ENCODE measurements around the gene IFIT3. TPM values are rescaled to one million over a fixed set of nuclear protein-coding genes. Genes with fewer than 3 reads are reported as not detected.
A peak's percentile ranks its signal among the peaks of the same experiment; 100 is the strongest.

Gene IFIT3
- total and polyA plus RNA-seq, 9 of the 15 experiments (the other 6 are each of a cell fraction or from before 2014, with no cell fraction given), result 0.23 to 2.2 (median 0.77) TPM

- ATAC-seq, result peak; percentile 59; the same call in 2 of the 3 replicates
- Histone ChIP-seq H4K20me1 (replicated peaks; ENCODE audit: control insufficient read depth, insufficient read depth, low read length) (no peaks in the 10 kb centered on the region), H3K4me3 (no peak overlapping the region), H3K4me2 (ENCODE audit: insufficient read depth, low read length) (no peak overlapping the region), H2AFZ (ENCODE audit: low read depth, low read length) (no peak overlapping the region), H3K27me3 (ENCODE audit: control insufficient read depth in 2 of 2, insufficient read depth in 2 of 2, low read length in 2 of 2) (no peaks in the 10 kb centered on the region), H3K36me3 (ENCODE audit: control insufficient read depth, insufficient read depth, low read length) (no peaks in the 10 kb centered on the region), H3K9me1 (ENCODE audit: control insufficient read depth, insufficient read depth, low read length) (no peaks in the 10 kb centered on the region), H3K9me3 (replicated peaks; ENCODE audit: control insufficient read depth, insufficient read depth, low read depth, low read length) (no peaks in the 10 kb centered on the region), H3K79me2 (ENCODE audit: control insufficient read depth, insufficient read depth, low read length) (no peaks in the 10 kb centered on the region), H3K9ac (ENCODE audit: insufficient read depth in 1 of 2, low read depth in 2 of 2, low read length in 2 of 2) (no peak overlapping the region), H3K27ac (ENCODE audit: extremely low read depth, low read depth, low read length) (no peak overlapping the region), H3K4me1 (replicated peaks in 1 of 2; ENCODE audit: control insufficient read depth in 2 of 2, insufficient read depth in 2 of 2, low read length in 2 of 2) (peaks cover 0 to 8% of the 10 kb centered on the region in 2 experiments; a peak in 3 of 5 replicates)
- no peak for FAIRE-seq
- in situ Hi-C loops (cut with MboI), result no loop called here
- no TSS peak for BruUV-seq (replicated peaks)
- DNase-seq (ENCODE audit: extremely low read depth in 1 of 4, low spot score in 3 of 4), result peak in 1 of 4 experiments; percentile 29
- 36% methylated on average over 1 of the region's 1 CpG for WGBS (ENCODE audit: insufficient coverage, low coverage, missing lambda C conversion rate)
- intact Hi-C loops (cut with micrococcal nuclease), result loop anchor here (1.0 kb wide), 1 partner anchor 96 kb away; no protein-coding TSS in a partner anchor
- ChIA-PET POLR2A (no interaction called here), CTCF (ENCODE audit: low intra/inter-chr PET ratio) (interaction anchor here (1.0 kb wide), 1 partner anchor 172 kb away, joined by 5 read pairs; no protein-coding TSS in a partner anchor)
- TF ChIP-seq ASH1L (IDR thresholded peaks at IDR 0.05; ENCODE audit: borderline replicate concordance, low read depth, partially characterized antibody) (no peak), CCNT2 (IDR thresholded peaks at IDR 0.05; ENCODE audit: borderline replicate concordance, extremely low read depth, insufficient read length, low read depth, low read length) (no peak), TFAM (CRISPR knock-in tag; conservative IDR thresholded peaks at IDR 0.05) (no peak), HDGF (IDR thresholded peaks at IDR 0.05) (no peak), ZBTB7A (IDR thresholded peaks at IDR 0.05; ENCODE audit: borderline replicate concordance, control insufficient read depth, low read depth, low read length) (no peak), ZFPM2 (CRISPR knock-in tag; IDR thresholded peaks at IDR 0.05) (no peak), ZNF347 (CRISPR knock-in tag; IDR thresholded peaks at IDR 0.05; ENCODE audit: low read depth) (no peak), ESRRB (CRISPR knock-in tag; IDR thresholded peaks at IDR 0.05; ENCODE audit: borderline replicate concordance) (no peak), EZH2 (IDR thresholded peaks at IDR 0.05; ENCODE audit: borderline replicate concordance, low read depth, low read length) (no peak), ZNF197 (CRISPR knock-in tag; IDR thresholded peaks at IDR 0.05; ENCODE audit: low read depth) (no peak), RAD21 (CRISPR knock-in tag; conservative IDR thresholded peaks at IDR 0.05 in 1 of 2, IDR thresholded peaks at IDR 0.05 in 1 of 2) (peak; percentile 68 to 82), FOXK1 (CRISPR knock-in tag; IDR thresholded peaks at IDR 0.05; ENCODE audit: borderline replicate concordance) (no peak), MCM2 (IDR thresholded peaks at IDR 0.05; ENCODE audit: low read depth) (no peak), ZC3H4 (CRISPR knock-in tag; IDR thresholded peaks at IDR 0.05; ENCODE audit: borderline replicate concordance) (no peak)
- TF ChIP-seq, protein P1, sequence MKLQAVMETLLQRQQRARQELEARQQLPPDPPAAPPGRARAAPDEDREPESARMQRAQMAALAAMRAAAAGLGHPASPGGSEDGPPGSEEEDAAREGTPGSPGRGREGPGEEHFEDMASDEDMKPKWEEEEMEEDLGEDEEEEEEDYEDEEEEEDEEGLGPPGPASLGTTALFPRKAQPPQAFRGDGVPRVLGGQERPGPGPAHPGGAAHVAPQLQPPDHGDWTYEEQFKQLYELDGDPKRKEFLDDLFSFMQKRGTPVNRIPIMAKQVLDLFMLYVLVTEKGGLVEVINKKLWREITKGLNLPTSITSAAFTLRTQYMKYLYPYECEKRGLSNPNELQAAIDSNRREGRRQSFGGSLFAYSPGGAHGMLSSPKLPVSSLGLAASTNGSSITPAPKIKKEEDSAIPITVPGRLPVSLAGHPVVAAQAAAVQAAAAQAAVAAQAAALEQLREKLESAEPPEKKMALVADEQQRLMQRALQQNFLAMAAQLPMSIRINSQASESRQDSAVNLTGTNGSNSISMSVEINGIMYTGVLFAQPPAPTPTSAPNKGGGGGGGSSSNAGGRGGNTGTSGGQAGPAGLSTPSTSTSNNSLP (IDR thresholded peaks at IDR 0.05; ENCODE audit: borderline replicate concordance, low read depth, low read length), result 0 out of 2 replicates have a peak, but pooled peaks have one; percentile 12
- TF ChIP-seq, protein P2, sequence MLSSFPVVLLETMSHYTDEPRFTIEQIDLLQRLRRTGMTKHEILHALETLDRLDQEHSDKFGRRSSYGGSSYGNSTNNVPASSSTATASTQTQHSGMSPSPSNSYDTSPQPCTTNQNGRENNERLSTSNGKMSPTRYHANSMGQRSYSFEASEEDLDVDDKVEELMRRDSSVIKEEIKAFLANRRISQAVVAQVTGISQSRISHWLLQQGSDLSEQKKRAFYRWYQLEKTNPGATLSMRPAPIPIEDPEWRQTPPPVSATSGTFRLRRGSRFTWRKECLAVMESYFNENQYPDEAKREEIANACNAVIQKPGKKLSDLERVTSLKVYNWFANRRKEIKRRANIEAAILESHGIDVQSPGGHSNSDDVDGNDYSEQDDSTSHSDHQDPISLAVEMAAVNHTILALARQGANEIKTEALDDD (IDR thresholded peaks at IDR 0.05), result no peak
- TF ChIP-seq, protein P3, sequence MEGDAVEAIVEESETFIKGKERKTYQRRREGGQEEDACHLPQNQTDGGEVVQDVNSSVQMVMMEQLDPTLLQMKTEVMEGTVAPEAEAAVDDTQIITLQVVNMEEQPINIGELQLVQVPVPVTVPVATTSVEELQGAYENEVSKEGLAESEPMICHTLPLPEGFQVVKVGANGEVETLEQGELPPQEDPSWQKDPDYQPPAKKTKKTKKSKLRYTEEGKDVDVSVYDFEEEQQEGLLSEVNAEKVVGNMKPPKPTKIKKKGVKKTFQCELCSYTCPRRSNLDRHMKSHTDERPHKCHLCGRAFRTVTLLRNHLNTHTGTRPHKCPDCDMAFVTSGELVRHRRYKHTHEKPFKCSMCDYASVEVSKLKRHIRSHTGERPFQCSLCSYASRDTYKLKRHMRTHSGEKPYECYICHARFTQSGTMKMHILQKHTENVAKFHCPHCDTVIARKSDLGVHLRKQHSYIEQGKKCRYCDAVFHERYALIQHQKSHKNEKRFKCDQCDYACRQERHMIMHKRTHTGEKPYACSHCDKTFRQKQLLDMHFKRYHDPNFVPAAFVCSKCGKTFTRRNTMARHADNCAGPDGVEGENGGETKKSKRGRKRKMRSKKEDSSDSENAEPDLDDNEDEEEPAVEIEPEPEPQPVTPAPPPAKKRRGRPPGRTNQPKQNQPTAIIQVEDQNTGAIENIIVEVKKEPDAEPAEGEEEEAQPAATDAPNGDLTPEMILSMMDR (IDR thresholded peaks at IDR 0.05 in 2 of 3, conservative IDR thresholded peaks at IDR 0.05 in 1 of 3; ENCODE audit: insufficient read depth in 2 of 3, low read depth in 1 of 3, low read length in 3 of 3), result peak in 2 of 3 experiments; percentile 30 to 58; a peak in 2 of 6 replicates
- TF ChIP-seq, protein P4, sequence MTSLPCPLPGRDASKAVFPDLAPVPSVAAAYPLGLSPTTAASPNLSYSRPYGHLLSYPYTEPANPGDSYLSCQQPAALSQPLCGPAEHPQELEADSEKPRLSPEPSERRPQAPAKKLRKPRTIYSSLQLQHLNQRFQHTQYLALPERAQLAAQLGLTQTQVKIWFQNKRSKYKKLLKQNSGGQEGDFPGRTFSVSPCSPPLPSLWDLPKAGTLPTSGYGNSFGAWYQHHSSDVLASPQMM (CRISPR knock-in tag; IDR thresholded peaks at IDR 0.05), result no peak
These were observed 61.5 kb downstream of the IFIT3 start for GRCh38 chr10:89389254-89389653.

Measured in K562 (cell line).